ENCODE results near the gene TBCA.
"Not testable (repeated sequence)": the region's sequence is repeated elsewhere in the genome, so short reads cannot be mapped to it uniquely, and the experiment has no call there.

TBCA gene

DNA sequence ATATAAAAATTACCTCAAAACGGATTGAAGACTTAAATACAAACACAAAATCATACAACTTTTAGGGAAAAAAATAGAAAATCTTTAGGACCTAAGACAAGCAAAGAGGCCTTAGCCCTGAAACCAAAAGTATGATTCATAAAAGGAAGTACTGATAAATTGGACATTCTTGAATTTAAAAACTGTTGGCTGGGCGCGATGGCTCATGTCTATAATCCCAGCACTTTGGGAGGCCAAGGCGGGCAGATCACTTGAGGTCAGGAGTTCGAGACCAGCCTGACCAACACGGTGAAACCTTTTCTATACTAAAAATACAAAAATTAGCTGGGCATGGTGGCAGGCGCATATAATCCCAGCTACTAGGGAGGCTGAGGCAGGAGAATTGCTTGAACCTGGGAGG is 76.6 kb downstream of the TBCA start:
- not testable (repeated sequence) for DNase-seq

DNA sequence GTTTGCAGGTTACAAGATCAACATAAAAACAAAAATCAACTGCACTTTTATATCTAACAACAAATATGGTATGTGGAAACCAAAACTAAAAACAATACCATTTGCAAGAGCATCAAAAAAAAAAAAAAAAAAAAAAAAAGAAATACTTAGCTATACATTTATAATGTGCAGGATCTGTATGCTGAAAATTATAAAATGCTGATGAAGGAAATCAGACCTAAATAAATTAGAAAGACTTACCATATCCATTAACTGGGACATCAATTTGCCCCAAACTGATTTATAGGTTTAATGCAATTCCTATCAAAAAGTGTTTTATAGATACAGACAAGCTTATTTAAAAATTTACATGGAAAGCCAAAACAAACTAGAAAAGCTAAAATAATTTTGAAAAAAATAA is 77.2 kb downstream of the TBCA start:
- no peak for DNase-seq

DNA sequence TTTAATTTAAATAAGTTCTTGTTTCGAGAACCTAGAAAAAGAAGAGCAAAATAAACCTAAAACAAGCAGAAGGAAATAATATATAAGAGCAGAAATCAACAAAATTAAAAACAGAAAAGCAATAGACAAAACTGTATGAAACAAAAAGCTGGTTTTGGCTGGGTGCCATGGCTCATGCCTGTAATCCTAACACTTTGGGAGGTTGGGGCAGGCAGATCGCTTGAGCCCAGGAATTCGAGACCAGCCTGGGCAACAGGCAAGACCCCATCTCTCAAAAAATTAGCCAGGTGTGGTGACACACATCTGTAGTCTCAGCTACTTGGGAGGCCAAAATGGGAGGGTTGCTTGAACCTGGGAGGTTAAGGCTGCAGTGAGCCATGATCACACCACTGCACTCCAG is 78.4 kb downstream of the TBCA start:
- DNase-seq: no peak

DNA sequence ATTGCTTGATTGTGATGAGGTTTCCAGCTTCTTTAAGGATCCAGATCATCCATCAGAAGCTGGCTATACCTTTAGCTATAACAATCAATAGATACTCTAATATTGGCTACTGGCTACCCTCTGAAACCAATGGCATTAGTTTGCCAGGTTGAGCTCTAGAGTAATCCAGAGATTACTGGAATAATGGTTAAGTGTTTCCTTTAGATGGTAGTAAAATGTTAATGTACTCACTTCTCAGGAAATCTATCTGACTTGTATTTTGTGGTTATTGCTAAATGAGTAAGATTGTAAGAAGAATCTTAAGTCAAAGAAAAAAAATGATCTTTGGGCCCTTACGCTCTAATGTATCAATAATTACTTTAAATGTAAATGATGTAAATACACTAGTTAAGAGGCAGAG is 80.0 kb downstream of the TBCA start:
- DNase-seq: no peak

DNA sequence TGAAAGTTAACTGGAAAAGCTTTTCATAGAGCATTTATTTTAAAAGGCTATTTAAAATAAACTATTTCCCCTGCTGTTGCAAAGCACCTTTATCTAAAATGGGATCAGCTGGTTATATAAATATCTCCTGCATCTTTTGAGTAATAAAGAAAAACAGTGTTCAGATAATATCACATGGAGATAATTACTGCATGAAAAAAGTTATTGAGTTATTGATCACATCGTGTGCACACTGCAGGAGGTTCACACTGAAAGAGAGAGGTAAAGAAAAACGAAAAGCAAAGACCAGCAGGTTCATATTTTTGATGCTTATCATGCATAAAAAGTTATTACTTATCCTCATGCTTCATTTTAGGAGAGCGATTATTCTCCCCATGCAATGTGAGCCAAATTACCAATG is 82.2 kb downstream of the TBCA start:
- no peak for DNase-seq

DNA sequence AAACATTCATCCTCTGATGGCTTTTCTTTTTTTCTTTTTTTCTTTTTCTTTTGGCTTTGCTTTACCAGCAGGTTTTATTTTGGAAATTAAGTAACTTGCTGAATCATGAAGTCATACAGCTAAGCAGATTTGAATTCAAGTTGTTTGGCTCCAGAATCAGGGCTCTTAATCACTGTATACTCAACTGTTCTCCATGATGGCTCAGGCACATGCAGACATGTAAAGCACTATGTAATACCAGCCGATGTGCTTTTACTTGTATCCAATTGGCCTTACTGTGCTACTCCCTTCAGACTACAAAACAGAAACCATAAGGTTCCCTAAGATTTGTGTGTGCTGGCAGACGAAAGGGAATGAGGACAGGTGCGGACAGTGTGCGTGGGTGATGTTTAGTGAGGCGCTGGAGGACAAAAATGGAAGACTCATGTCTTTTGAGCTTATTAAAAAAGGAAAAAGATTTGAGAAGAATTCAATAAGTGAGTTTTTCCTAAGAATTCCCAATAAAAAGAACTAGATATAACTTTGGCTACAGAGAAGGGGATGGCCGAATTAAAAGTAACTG is 92.9 kb downstream of the TBCA start:
- no peak for DNase-seq

DNA sequence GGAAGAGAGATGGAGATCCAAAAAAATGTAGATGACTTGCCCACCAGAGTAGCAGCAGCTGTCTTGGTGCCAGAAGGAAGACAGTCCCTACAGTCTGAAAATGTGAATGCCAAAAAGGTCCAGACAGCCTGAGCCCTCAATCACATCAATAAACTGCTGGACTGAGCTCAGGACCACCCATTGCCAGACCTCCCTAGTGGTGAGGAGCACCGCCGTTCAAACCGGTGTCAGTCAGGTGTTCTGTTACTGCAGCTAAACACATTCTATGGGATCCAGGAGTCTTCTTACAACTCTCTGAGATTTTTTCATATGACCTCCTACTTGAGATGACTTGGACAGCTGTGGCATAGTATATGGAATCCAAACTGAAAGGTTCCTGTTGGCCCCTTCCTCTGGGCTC is 105.6 kb downstream of the TBCA start:
- no peak for DNase-seq

DNA sequence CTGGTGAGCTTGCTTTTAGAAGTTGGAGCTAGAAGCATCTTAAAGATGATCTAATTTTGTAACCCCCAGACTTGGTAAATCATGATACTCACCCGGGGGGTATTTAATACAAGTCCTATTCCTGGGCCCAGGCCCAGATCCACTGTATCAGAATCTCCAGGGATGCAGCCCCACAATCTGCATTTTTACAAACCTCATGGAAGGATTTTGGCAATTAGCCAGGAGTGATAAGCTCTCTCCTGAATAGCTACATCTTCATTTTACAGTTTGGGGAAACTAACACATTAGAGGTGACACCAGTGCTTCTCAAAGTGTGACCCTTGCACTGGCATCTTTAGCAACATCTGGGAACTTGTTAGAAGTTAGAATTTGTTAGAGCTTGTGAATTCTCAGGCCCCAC is 106.5 kb downstream of the TBCA start:
- no peak for DNase-seq

DNA sequence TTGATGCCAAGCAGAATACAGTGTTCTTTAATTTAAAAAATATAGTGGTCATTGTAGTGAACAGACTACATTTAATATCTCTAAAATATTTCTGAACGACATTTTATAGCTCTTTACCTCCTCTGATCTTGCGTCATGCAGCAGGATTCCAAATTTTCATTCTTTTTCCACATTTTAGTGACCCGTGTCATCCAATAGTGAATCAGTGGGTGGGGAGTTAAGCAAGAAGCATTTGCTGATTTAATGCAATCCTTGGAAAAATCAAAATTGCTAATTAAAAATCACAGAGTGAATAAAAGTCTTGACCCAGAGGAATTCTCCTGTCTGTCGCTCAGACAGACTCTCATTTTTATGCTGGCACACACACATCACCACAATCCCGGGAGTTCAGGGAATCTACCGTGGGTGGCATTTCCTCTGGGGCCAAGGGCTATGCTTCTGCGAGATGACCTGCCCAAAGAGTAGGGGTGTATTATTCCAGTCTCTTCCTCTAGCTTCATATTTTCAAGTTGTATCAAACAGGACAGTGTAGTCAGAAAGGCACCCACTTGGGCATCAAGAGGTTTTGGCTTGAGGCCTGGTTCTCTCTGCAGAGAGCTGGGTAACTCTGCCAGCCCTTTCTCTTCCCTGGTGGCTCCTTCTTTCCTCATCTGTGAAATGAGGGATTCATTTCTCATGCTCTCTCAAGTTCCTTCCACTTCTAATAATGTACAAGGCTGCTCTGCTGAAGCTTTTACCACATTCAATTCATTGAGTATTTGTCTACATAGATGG is 112.9 kb downstream of the TBCA start:
- DNase-seq: no peak

DNA sequence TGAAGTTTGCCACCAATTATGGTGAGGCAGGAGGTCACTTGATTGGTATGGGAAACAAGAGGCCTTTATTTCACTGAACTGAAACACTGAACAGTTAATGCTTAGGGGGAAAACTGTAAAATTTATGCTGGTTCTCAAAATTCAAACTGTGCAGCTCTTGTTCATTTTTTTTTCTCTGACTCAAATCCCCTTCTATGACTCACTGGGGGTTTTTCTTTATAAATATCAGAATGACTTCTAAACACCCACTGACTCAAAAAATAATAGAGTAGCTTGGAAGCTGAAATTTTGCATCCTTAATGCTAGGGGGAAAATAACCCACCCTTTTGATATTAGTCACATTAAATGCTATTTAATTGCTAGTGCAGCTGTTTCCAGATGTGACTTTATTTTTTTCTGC is 113.5 kb downstream of the TBCA start:
- DNase-seq: no peak

DNA sequence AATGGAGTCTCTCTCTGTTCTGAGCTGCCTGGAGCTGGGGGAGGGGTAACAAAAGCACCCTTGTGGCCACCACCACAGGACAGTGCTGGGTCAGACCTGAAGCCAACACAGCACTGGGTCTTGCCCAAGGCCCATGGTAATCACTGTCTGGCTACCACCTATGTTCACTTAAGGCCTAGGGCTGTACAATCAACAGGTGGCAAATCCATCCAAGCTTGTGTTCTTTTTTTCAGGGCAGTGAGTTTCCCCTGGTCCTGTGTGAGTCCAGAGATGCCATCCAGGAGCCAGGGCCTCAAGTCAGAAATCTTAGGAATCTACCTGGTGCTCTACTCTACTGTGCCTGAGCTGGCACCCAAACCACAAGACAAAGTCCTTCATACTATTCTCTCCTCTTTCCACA is 117.5 kb downstream of the TBCA start:
- no peak for DNase-seq

DNA sequence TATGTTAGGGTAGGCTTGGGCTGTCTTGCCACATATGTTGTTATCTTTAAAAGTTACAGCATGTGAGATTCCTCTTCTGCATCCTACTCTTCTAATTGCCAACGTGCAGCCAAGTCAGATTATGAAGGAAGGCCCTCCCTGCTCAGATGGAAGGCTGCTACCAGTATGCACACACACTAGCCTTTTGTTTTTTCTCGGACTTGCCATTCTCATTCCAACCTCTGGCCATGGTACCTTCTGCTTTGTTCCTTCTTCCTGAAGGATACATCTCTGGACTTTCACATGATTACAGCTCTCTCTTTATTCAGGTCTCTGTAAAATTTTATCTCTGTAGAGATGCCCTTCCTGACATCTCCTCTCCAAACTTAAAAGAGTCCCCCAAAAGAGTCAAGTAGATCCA is 124.8 kb downstream of the TBCA start:
- DNase-seq: no peak

DNA sequence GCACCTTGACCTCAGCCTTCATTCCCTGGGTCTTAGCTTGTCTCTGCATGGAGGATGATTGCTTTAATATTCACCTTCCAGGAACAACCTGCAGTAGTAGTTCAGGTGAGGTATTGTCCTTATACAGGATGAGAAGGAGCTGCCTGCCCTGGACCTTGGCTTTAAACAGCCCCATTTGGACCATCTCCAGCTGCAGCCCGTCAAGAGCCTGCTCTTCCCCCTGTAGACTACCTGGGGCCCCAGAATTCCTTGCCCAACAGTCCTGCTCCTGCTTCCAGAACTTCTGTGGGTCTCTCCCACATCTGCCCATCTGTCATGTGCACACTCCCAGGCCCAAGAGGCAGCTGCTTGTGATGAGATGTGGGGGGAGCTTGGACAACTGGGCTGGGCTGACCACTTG is 125.5 kb downstream of the TBCA start:
- DNase-seq: no peak

DNA sequence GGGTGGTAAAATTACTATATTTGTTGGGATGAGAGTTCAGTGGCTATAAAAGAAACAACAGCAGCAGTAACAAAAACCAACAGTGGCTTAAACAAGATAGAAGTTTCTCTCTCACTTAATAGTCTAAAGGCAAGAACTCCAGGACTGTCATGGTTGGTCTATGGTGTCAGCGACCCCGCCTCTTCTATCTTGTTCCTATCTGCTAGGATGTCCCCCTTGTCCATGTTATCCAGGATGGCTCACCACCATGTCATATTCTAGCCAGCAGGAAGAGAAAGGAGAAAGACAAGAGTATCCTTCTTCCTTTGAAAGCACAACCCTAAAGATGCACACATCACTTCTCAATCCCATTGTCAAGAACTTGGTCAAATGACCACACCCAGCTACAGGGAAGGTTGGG is 126.4 kb downstream of the TBCA start:
- DNase-seq: no peak

DNA sequence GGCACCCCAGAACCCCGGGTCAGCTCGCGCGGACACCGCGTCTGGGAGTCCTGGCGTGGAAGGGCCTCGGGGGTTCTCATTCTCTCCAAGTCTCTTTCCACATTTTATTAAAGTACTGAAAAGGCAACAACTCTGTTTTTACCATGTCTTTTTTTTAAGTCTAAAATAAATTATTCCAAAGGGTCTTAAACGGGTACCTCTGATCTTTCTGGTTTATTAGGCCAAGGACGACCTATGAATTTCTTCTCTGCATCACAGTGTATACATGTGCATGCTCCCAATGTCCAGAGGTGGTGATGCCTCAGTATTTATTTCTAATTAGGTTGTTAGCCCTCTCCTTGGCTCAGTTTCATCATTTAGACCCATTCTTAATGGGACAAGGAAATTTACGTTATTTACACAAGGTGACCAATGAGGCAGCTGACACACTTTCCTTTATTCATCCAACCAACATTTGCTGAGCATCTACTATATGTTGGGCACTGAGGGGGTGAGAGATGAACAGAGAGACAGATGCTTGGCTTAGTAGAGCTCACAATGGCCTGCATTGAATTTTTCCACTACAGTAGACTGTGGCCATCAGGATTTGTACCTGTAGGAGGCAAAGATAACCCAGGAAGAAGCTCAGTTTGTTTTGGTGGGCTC is 130.0 kb downstream of the TBCA start:
- DNase-seq: no peak

DNA sequence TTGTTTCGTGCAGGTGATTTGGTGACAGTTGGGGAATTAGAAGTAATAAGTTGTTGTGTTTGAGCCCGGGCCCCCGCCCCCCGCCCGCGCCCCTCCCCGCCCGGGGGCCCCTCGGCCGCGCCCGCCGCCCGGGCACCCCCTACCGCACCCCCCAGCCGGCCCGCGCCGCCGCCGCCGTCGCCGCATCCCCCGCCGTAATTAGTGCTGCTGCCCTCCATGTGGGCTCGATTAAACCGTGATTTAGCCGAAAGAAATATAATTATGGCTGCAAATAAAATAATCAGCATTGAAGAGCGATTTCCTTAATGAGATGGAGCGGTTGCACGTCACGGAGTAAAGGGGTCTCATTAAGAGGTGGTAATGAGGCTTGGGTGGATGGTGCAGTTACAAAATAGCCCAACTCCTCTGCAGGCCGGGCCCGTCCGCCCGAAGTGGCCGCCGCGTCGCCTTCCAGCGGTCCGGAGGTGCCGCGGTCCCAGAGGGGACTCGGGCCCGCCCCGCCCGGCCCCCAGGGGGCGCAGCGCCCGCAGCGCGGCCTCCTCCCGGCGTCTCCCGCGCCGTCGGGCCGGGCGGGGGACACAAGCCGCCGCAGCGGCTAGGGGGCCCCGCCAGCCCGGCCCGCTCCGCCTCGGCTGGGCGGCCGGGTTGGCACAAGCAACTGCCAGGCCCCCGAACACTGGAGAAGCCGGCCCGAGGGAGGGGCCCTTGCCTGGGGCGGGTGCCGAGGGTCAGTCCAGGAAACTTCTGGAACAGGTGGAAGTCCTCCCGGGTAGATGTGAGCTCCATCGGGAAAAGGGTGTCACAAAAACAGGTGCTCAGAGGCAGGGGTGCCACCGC is 130.8 kb downstream of the TBCA start:
- DNase-seq: no peak

DNA sequence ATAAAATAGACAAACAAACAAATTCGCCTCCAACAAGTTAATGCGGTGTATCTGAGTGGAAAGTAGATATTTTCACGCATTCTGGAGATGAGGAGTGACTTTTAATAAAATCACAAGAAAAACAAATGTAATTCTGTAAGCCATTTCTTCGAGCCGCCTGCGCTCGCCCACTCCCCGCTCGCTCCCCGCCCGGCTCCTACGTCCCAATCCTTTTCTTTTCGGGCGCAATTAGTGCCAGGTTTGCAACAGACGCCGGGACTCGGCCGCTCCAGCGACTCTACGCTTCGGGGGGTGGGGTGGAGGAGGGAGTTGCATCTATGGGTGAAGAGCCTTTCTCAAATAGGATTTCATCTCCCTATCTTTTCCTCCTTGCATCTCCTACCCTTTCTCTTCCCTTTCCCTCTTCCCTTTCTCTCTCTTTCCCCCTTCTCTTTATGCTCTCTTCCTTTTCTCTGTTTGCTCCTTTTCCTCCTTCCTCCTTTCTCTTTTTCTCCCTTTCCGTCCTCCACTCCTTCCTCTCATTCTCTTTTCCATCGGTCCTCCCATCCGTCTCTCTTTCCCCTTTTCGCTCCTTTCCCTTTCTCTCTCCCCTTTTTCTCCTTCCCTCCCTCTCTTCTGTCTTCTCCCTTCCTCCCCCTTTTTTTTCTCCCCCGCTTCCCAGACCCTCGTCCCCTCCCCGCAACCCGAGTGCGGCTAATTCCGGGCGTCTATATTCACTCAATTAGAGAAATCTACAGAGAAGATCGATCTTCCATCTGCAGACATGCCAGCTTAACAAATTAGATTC is 131.6 kb downstream of the TBCA start:
- no peak for DNase-seq

DNA sequence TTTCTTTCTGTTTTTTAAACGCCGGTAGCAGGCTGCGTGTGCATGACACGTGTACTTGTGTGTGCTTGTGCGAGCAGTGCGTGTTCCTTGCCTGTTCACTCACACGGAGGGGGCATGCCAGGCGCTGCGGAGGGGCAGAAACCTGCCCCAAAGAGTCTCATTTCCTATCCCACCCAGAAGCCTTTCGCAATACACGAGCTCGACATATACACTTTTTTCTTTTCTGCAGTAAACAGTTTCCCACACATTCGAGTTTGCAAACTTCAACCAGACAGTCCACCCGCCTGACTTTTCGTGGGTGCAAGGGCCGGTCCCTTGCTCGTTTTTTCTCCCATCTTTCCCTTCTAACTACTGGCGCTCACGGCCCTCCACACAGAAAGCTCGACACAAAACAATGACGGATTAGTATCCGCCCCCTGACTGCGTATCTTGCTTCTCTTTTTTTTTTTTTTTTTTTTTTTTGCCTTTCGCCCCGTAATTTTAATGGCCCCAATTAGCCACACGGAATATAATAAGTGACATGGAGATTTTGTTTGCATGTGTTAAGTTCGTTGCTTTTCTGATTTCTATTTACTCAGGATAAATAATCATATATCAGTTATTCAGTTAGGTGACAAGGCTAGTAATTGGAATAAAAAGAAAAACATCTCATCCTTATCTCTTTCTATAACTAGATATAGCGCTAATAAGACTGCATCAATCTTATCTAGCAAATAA is 132.3 kb downstream of the TBCA start:
- DNase-seq: no peak

DNA sequence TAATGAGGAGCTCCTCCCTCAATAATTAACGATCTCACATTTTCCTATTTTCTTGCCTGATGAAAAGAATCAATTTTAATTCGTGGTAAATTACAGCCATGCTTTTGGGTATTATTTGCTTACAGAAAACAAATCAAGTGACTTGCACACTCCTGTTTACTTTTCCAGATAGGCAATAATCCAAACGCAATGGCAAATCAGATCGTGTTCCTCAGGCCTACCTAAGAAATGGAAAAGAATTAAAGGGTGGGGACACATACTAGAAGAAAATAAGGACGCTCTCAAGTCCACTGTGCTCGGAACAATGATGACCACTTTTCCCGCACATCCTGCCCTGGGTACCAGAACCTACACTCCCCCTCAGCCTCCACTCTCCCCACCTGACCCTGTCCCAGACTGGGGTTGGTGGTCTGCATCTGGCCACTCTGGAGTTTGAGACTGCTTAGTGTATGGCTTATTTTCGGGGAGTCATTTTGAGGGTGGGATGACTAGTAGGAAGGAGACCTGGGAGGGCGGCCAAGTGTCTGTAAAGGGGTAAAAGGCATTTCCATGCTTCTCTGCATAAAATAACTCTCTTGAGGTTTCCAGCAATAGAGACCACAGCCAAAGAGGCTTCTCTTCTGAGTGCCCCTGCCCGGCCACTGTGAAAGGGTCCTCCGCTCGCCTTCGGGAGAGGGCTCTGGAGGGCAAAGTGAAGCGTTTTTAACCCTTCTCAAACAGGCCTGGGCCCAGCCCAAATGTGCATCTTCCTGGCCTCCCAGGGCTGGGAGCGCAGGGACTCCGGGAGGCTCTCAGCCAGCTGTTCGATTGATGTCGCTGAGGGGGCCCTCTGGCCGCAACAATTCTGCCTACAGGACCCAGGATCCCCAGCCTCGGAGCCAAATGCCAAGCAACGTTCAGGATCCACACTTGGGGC is 133.1 kb downstream of the TBCA start:
- no peak for DNase-seq

DNA sequence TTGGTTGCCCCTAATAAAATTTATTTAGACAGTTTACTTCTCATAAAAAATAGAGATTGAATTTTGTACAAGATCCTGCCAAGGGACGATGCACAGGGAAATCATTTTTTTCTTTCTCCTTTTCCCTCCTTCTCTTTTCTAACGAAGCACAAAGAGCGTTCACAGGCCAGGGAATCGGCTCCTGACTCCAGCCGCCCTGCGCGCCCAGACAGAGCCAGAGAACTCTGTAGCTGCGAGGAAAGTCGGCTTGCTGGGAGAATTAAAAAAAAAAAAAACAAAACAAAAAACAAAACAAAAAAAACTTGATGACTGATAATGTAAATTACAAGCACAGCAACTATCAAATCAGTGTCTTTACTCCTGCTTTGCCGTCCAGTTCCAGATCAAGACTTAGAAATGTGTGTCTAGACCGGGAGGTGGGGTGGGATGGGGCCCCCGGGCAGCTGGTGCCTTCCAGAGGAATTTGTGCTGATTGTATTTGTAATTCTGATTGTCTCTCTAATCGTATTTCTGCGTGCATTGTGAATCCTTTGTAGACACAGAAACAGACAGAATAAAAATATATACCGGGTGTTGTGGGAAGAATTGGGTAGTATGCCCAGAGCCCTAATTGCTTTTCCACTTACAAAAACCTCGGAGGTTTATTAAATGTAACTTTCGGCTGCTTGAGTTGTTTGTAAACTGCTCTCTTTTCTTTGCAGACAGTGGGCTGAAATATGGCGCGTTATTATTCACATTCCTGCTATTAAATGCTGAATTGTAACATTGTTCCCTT is 134.0 kb downstream of the TBCA start:
- no peak for DNase-seq

Data from DMS79 (cell line).